IMR-90 (cell line): ENCODE measurements around the gene SIAH1. TPM values are rescaled to one million over a fixed set of nuclear protein-coding genes. Genes with fewer than 3 reads are reported as not detected.
"Not testable (repeated sequence)": the region's sequence is repeated elsewhere in the genome, so short reads cannot be mapped to it uniquely, and the experiment has no call there.

Experiments used
- ATAC-seq: fragments of 200-7000 bp; cut with Tn5 transposase; 2 replicates; pipeline ENCODE4 v1.9.1; 2020; ENCODE audit warnings: low read depth, mild to moderate bottlenecking, moderate library complexity
- BruUV-seq: library from RNA; stranded (reverse); fragments of 400-500 nt; replicated peaks from 2 replicates; lab custom pipeline; 2021; lab: Mats Ljungman, UMichigan
- CTCF ChIA-PET: fragments of 300-600 bp; formaldehyde crosslinking; extraction: SDS; loops from one replicate; lab custom pipeline; 2021; ENCODE audit warnings: antibody characterized with exemption; lab: Yijun Ruan, JAX
- POLR2A ChIA-PET: fragments of 300-600 bp; sonication (Branson Sonifier 250); formaldehyde crosslinking; loops from one replicate; lab custom pipeline; 2022; ENCODE audit warnings: antibody characterized with exemption; ENCODE audit not compliant: unreplicated experiment; lab: Charles Lee
- DNase-seq: peaks from one replicate; pipeline ENCODE4 v3.0.0; 2013
- H2AFZ ChIP-seq: replicated peaks from 2 replicates; pipeline ENCODE3; 2013; ENCODE audit warnings: low read length, mild to moderate bottlenecking; ENCODE audit not compliant: poor library complexity
- H2AK5ac ChIP-seq: 2 replicates; pipeline ENCODE4 v1.6.1; 2013; ENCODE audit warnings: low read depth, low read length, inconsistent platforms
- H2AK9ac ChIP-seq: replicated peaks from 2 replicates; pipeline ENCODE3; 2013; ENCODE audit warnings: mild to moderate bottlenecking, low read depth, low read length, moderate library complexity; ENCODE audit not compliant: poor library complexity
- H2BK120ac ChIP-seq: 2 replicates; pipeline ENCODE4 v1.6.1; 2013; ENCODE audit warnings: low read depth, low read length, inconsistent platforms
- H2BK15ac ChIP-seq: 3 replicates; pipeline ENCODE4 v1.6.1; 2013; ENCODE audit warnings: low read depth, low read length, inconsistent platforms
- H2BK20ac ChIP-seq: 2 replicates; pipeline ENCODE4 v1.6.1; 2013; ENCODE audit warnings: low read depth, mild to moderate bottlenecking, inconsistent platforms, low read length, moderate library complexity
- H2BK5ac ChIP-seq: 2 replicates; pipeline ENCODE4 v1.6.1; 2013; ENCODE audit warnings: mild to moderate bottlenecking, low read depth, low read length, inconsistent platforms; ENCODE audit not compliant: poor library complexity, severe bottlenecking
- H3K14ac ChIP-seq: replicated peaks from 2 replicates; pipeline ENCODE4 v1.6.1; 2013; ENCODE audit warnings: low read depth, low read length, inconsistent platforms
- H3K18ac ChIP-seq: 2 replicates; pipeline ENCODE4 v1.6.1; 2013; ENCODE audit warnings: low read depth, low read length, control low read depth
- H3K23ac ChIP-seq: 2 replicates; pipeline ENCODE4 v1.6.1; 2013; ENCODE audit warnings: low read depth, low read length, inconsistent platforms
- H3K27ac ChIP-seq: 2 replicates; pipeline ENCODE4 v1.5.1; 2013; ENCODE audit warnings: mild to moderate bottlenecking, control low read depth, low read length; ENCODE audit not compliant: insufficient read depth
- H3K27me3 ChIP-seq: 2 replicates; pipeline ENCODE4 v1.6.1; 2013; ENCODE audit warnings: low read length; ENCODE audit not compliant: control insufficient read depth, insufficient read depth
- H3K36me3 ChIP-seq: 2 replicates; pipeline ENCODE4 v1.6.1; 2013; ENCODE audit warnings: low read length, mixed read lengths; ENCODE audit not compliant: control insufficient read depth, insufficient read depth
- H3K4ac ChIP-seq: 2 replicates; pipeline ENCODE4 v1.6.1; 2013; ENCODE audit warnings: low read depth, low read length, inconsistent platforms
- H3K4me1 ChIP-seq: 2 replicates; pipeline ENCODE4 v1.6.1; 2013; ENCODE audit warnings: low read length, mixed read lengths; ENCODE audit not compliant: control insufficient read depth, insufficient read depth
- H3K4me2 ChIP-seq: 2 replicates; pipeline ENCODE4 v1.6.1; 2013; ENCODE audit warnings: low read depth, mild to moderate bottlenecking, control low read depth, low read length, moderate library complexity
- H3K4me3 ChIP-seq: 2 replicates; pipeline ENCODE4 v1.5.1; 2013; ENCODE audit warnings: low read depth, mild to moderate bottlenecking, control low read depth, low read length, moderate library complexity; ENCODE audit not compliant: insufficient read depth
- H3K56ac ChIP-seq: 2 replicates; pipeline ENCODE4 v1.6.1; 2013; ENCODE audit warnings: low read length, inconsistent platforms; ENCODE audit not compliant: insufficient read depth; ENCODE audit errors: extremely low read depth
- H3K79me1 ChIP-seq, 2 experiments: 2 replicates each; pipeline ENCODE4 v1.6.1; 2013; ENCODE audit warnings: low read length in 2 of 2, inconsistent platforms in 1 of 2, low read depth in 1 of 2
- H3K9ac ChIP-seq: 2 replicates; pipeline ENCODE4 v1.6.1; 2013; ENCODE audit warnings: low read depth, low read length, control low read depth
- H3K9me1 ChIP-seq: 2 replicates; pipeline ENCODE4 v1.6.1; 2013; ENCODE audit warnings: low read length, inconsistent platforms; ENCODE audit not compliant: insufficient read depth
- H3K9me3 ChIP-seq: 2 replicates; pipeline ENCODE4 v1.6.1; 2013; ENCODE audit warnings: low read length; ENCODE audit not compliant: control insufficient read depth, insufficient read depth
- H4K20me1 ChIP-seq: 2 replicates; pipeline ENCODE4 v1.6.1; 2013; ENCODE audit warnings: low read length, inconsistent platforms; ENCODE audit not compliant: insufficient read depth
- H4K5ac ChIP-seq: 2 replicates; pipeline ENCODE4 v1.6.1; 2013; ENCODE audit warnings: mild to moderate bottlenecking, low read depth, low read length, control low read depth
- H4K8ac ChIP-seq, 2 experiments: 2 replicates each; pipeline ENCODE4 v1.6.1; 2013; ENCODE audit warnings: low read depth in 2 of 2, low read length in 2 of 2, control low read depth in 1 of 2, inconsistent platforms in 1 of 2
- H4K91ac ChIP-seq: 2 replicates; pipeline ENCODE4 v1.6.1; 2013; ENCODE audit warnings: low read depth, low read length, inconsistent platforms; ENCODE audit not compliant: insufficient read depth
- WGBS, 2 experiments: methylation state at CpG; one replicate each; pipeline versions ENCODE4 v1.1.5 to v1.1.7; 2013; ENCODE audit warnings: missing lambda C conversion rate in 2 of 2; ENCODE audit not compliant: insufficient read length in 1 of 2; ENCODE audit errors: extremely low coverage in 2 of 2; 5-methylcytosine and 5-hydroxymethylcytosine counted together
- dilution Hi-C: fragments of 300-500 bp; cut with HindIII; formaldehyde crosslinking; loops from one replicate; pipeline ENCODE4 v1.14.3; 2018; ENCODE audit warnings: low sequenced_read_pairs; ENCODE audit not compliant: unreplicated experiment
- in situ Hi-C: fragments of 300-500 bp; cut with MboI; formaldehyde crosslinking; loops from 3 replicates; pipeline ENCODE4 v1.14.3; 2019; ENCODE audit warnings: low sequenced_read_pairs, inconsistent platforms, mixed read lengths
- intact Hi-C: fragments of 100-400 bp; cut with micrococcal nuclease; formaldehyde crosslinking; loops from 2 replicates; pipeline ENCODE4 v1.10.0; 2022
- polyA plus RNA-seq, 3 experiments: library from polyadenylated mRNA; depleted of rRNA; stranded (reverse); fragments of >200 nt; gene quantifications; 2 replicates each; pipeline ENCODE4 v1.2.3, GENCODE V29; 2012; ENCODE audit warnings: low replicate concordance in 1 of 3
- total RNA-seq: library from RNA; depleted of rRNA; stranded (reverse); fragments of >200 nt; gene quantifications from 2 replicates; pipeline ENCODE4 v1.2.3, GENCODE V29; 2012

Gene SIAH1
- total and polyA plus RNA-seq, 2 of the 4 experiments (the other 2 are of a cell fraction), result 10.3 to 17.7 TPM

GRCh38 chr16:48370668-48371392 is 14.4 kb downstream of the SIAH1 start:
- ATAC-seq, H3K4ac ChIP-seq, H2BK15ac ChIP-seq, H3K4me2 ChIP-seq, H2BK5ac ChIP-seq, H3K56ac ChIP-seq, H3K27me3 ChIP-seq, H2AK5ac ChIP-seq, H3K9ac ChIP-seq, in situ Hi-C loops, H2AK9ac ChIP-seq, H4K91ac ChIP-seq, BruUV-seq, H3K36me3 ChIP-seq, H4K5ac ChIP-seq, H2BK120ac ChIP-seq, POLR2A ChIA-PET, H3K23ac ChIP-seq, H3K18ac ChIP-seq, dilution Hi-C loops, H3K27ac ChIP-seq, H4K8ac ChIP-seq, intact Hi-C loops, DNase-seq, H3K9me3 ChIP-seq, H2AFZ ChIP-seq, H3K4me3 ChIP-seq, H2BK20ac ChIP-seq, H3K14ac ChIP-seq: not testable (repeated sequence)
- 100% methylated on average over 3 of the region's 18 CpGs; no CpG with 5 or more reads in 1 of the 2 experiments for WGBS, 2 experiments
- Histone ChIP-seq H3K4me1 (peaks cover 20% of the 10 kb centered on the region), H4K20me1 (peaks cover 65% of the 10 kb centered on the region), H3K79me1 (peaks cover 14 to 70% of the 10 kb centered on the region in 2 experiments; a peak in 3 of 4 replicates), H3K9me1 (peaks cover 15% of the 10 kb centered on the region)
- CTCF ChIA-PET, result interaction anchor here (0.6 to 0.9 kb wide), 2 partner anchors 17 to 755 kb away, joined by 3 to 11 read pairs; no protein-coding TSS in a partner anchor
